SK-N-SH (cell line): ENCODE results near the gene STARD13. TPM values are rescaled to one million over a fixed set of nuclear protein-coding genes. Genes with fewer than 3 reads are reported as not detected.

Experiments used
- CTCF ChIA-PET: fragments of 300-600, 350-600 bp; formaldehyde crosslinking; extraction: SDS; loops from one replicate; lab custom pipeline; 2021; lab: Yijun Ruan, JAX
- POLR2A ChIA-PET: fragments of 350-600 bp; sonication (Branson Sonifier 250); formaldehyde crosslinking; extraction: SDS; loops from one replicate; lab custom pipeline; 2020; ENCODE audit warnings: antibody characterized with exemption, inconsistent platforms; lab: Yijun Ruan, JAX
- DNase-seq: peaks from one replicate; pipeline ENCODE4 v3.0.0; 2012
- H2AFZ ChIP-seq: fragments of 200-600 bp; sonication (generic); 2 replicates; pipeline ENCODE4 v1.8.1; 2016; ENCODE audit warnings: antibody characterized with exemption, mild to moderate bottlenecking, low read depth
- H3F3A ChIP-seq: fragments of 200-600 bp; sonication (generic); replicated peaks from 2 replicates; pipeline ENCODE3; 2016; ENCODE audit warnings: antibody characterized with exemption, mild to moderate bottlenecking; ENCODE audit not compliant: insufficient read depth
- H3K27ac ChIP-seq, 2 experiments: fragments of 200-500 bp in 1 of 2; fragments of 200-600 bp in 1 of 2; sonication (Bioruptor generic) in 1 of 2; sonication (generic), shearing (Covaris generic) in 1 of 2; 2 replicates each; pipeline versions ENCODE4 v1.5.1 to v1.6.1; 2014 to 2016; ENCODE audit warnings: low read depth in 2 of 2, inconsistent platforms in 1 of 2, low read length in 1 of 2, mild to moderate bottlenecking in 1 of 2, mixed read lengths in 1 of 2
- H3K27me3 ChIP-seq: fragments of 200-600 bp; sonication (generic), shearing (Covaris generic); 2 replicates; pipeline ENCODE4 v1.6.1; 2016; ENCODE audit warnings: mixed run types; ENCODE audit not compliant: insufficient read depth
- H3K36me3 ChIP-seq, 2 experiments: fragments of 200-500 bp in 1 of 2; fragments of 200-600 bp in 1 of 2; sonication (Bioruptor generic) in 1 of 2; sonication (generic) in 1 of 2; replicated peaks in 1 of 2; 2 replicates each; pipeline versions ENCODE3 to v1.5.1; 2014 to 2016; ENCODE audit warnings: low read length in 1 of 2, mild to moderate bottlenecking in 1 of 2; ENCODE audit not compliant: insufficient read depth in 2 of 2, control insufficient read depth in 1 of 2
- H3K4me1 ChIP-seq, 2 experiments: fragments of 200-500 bp in 1 of 2; fragments of 200-600 bp in 1 of 2; sonication (Bioruptor generic) in 1 of 2; sonication (generic), shearing (Covaris generic) in 1 of 2; 2 replicates each; pipeline versions ENCODE4 v1.5.1 to v1.6.1; 2014 to 2016; ENCODE audit warnings: low read depth in 1 of 2, low read length in 1 of 2, mixed run types in 1 of 2; ENCODE audit not compliant: insufficient read depth in 2 of 2, control insufficient read depth in 1 of 2
- H3K4me2 ChIP-seq: fragments of 200-600 bp; sonication (generic), shearing (Covaris generic); 2 replicates; pipeline ENCODE4 v1.6.1; 2017; ENCODE audit warnings: mixed run types
- H3K4me3 ChIP-seq, 2 experiments: fragments of 200-500 bp in 1 of 2; fragments of 200-600 bp in 1 of 2; sonication (Bioruptor generic) in 1 of 2; sonication (generic), shearing (Covaris generic) in 1 of 2; 2 replicates each; pipeline versions ENCODE4 v1.5.1 to v1.8.1; 2014 to 2016; ENCODE audit warnings: low read depth in 2 of 2, inconsistent platforms in 1 of 2, low read length in 1 of 2, mild to moderate bottlenecking in 1 of 2, mixed read lengths in 1 of 2, moderate library complexity in 1 of 2
- H3K79me2 ChIP-seq: fragments of 200-600 bp; sonication (generic); 2 replicates; pipeline ENCODE4 v1.8.1; 2017; ENCODE audit warnings: mild to moderate bottlenecking; ENCODE audit not compliant: insufficient read depth
- H3K9ac ChIP-seq: fragments of 200-600 bp; sonication (generic); 2 replicates; pipeline ENCODE4 v1.6.1; 2017; ENCODE audit warnings: mixed run types
- H3K9me2 ChIP-seq: fragments of 200-600 bp; sonication (generic); 2 replicates; pipeline ENCODE4 v1.6.1; 2017; ENCODE audit warnings: mixed run types
- H3K9me3 ChIP-seq: fragments of 200-600 bp; sonication (generic); 2 replicates; pipeline ENCODE4 v1.6.1; 2017; ENCODE audit warnings: mixed run types, mild to moderate bottlenecking, moderate library complexity
- H4K20me1 ChIP-seq: fragments of 200-600 bp; sonication (generic); 2 replicates; pipeline ENCODE4 v1.6.1; 2017; ENCODE audit warnings: mild to moderate bottlenecking, mixed run types; ENCODE audit not compliant: insufficient read depth
- CHD2 ChIP-seq: fragments of 150-350 bp; IDR thresholded peaks from 2 replicates; pipeline ENCODE4 v1.6.1; 2018; ENCODE audit warnings: low read length; ENCODE audit not compliant: partially characterized antibody
- ELF1 ChIP-seq: IDR thresholded peaks from 2 replicates; pipeline ENCODE4 v1.4.0; 2012
- EP300 ChIP-seq, 2 experiments: IDR thresholded peaks; 2 replicates each; pipeline versions ENCODE4 v1.4.0 to v1.6.1; 2012; ENCODE audit warnings: borderline replicate concordance in 1 of 2, low read depth in 1 of 2, low read length in 1 of 2
- EZH2phosphoT487 ChIP-seq: fragments of 200-600 bp; sonication (generic); IDR thresholded peaks from 2 replicates; pipeline ENCODE4 v1.6.1; 2017; ENCODE audit warnings: low read depth, mixed run types, mild to moderate bottlenecking, antibody characterized with exemption, moderate library complexity, borderline replicate concordance
- FOSL2 ChIP-seq: IDR thresholded peaks from 2 replicates; pipeline ENCODE4 v1.4.0; 2012; ENCODE audit warnings: low read depth, mild to moderate bottlenecking, moderate library complexity, borderline replicate concordance
- FOXM1 ChIP-seq: IDR thresholded peaks from 2 replicates; pipeline ENCODE4 v1.4.0; 2012; ENCODE audit warnings: low read depth, mild to moderate bottlenecking
- GABPA ChIP-seq: IDR thresholded peaks from 2 replicates; pipeline ENCODE4 v1.4.0; 2012; ENCODE audit warnings: low read depth, mild to moderate bottlenecking
- MAX ChIP-seq: IDR thresholded peaks from 2 replicates; pipeline ENCODE4 v1.4.0; 2012; ENCODE audit warnings: low read depth
- POLR2AphosphoS5 ChIP-seq: IDR thresholded peaks from 2 replicates; pipeline ENCODE4 v1.6.1; 2012; ENCODE audit warnings: low read depth, low read length
- RCOR1 ChIP-seq: fragments of 150-350 bp; IDR thresholded peaks from 2 replicates; pipeline ENCODE4 v1.6.1; 2017; ENCODE audit warnings: antibody characterized with exemption, low read length
- RXRA ChIP-seq: IDR thresholded peaks from 2 replicates; pipeline ENCODE4 v1.4.0; 2012; ENCODE audit warnings: low read depth, mild to moderate bottlenecking, borderline replicate concordance
- SIN3A ChIP-seq: IDR thresholded peaks from 2 replicates; pipeline ENCODE4 v1.6.1; 2012; ENCODE audit warnings: low read depth, mild to moderate bottlenecking, low read length, moderate library complexity, borderline replicate concordance
- SMC3 ChIP-seq: IDR thresholded peaks from 2 replicates; pipeline ENCODE4 v1.6.1; 2012; ENCODE audit warnings: low read depth, low read length, improper control_type of control experiment
- YY1 ChIP-seq: IDR thresholded peaks from 2 replicates; pipeline ENCODE4 v1.4.0; 2012; ENCODE audit warnings: low read depth, mild to moderate bottlenecking
- ZBTB33 ChIP-seq: IDR thresholded peaks from 2 replicates; pipeline ENCODE4 v1.4.0; 2012; ENCODE audit warnings: low read depth, borderline replicate concordance
- WGBS: methylation state at CpG from one replicate; pipeline ENCODE4 v1.1.6; 2017; ENCODE audit warnings: low lambda C conversion rate; 5-methylcytosine and 5-hydroxymethylcytosine counted together
- polyA plus RNA-seq, 3 experiments: library from polyadenylated mRNA; depleted of rRNA; stranded (reverse); fragments of >200 nt; gene quantifications; 2 replicates each; pipeline ENCODE4 v1.2.3, GENCODE V29; 2012
- TF ChIP-seq, protein P1 (sequence below): fragments of 150-350 bp; IDR thresholded peaks from 2 replicates; pipeline ENCODE4 v1.6.1; 2017; ENCODE audit warnings: antibody characterized with exemption, low read length, low read depth, borderline replicate concordance
- TF ChIP-seq, protein P2 (sequence below): IDR thresholded peaks from 2 replicates; pipeline ENCODE4 v1.4.0; 2012; ENCODE audit warnings: low read depth, borderline replicate concordance
- TF ChIP-seq, protein P3 (sequence below): IDR thresholded peaks from 2 replicates; pipeline ENCODE4; 2012

Gene STARD13
- polyA plus RNA-seq, 1 of the 3 experiments (the other 2 are of a cell fraction): 5.7 TPM

GRCh38 chr13:33262594-33262993 is 23.0 kb downstream of the STARD13 start:
- no peak overlapping the region for H3K4me3 ChIP-seq
- H3K27me3 ChIP-seq: no peaks in the 10 kb centered on the region
- no peak overlapping the region for H2AFZ ChIP-seq
- H3K9ac ChIP-seq: no peak overlapping the region
- POLR2A ChIA-PET: no interaction called here
- 70% methylated on average over 2 of the region's 2 CpGs for WGBS
- H4K20me1 ChIP-seq: no peaks in the 10 kb centered on the region
- TF ChIP-seq MAX (no peak), YY1 (no peak), GABPA (no peak), SIN3A (no peak), EP300 (IDR thresholded peaks at IDR 0.05; ENCODE audit: borderline replicate concordance in 1 of 2, low read depth in 1 of 2, low read length in 1 of 2) (no peak), FOXM1 (no peak), RCOR1 (no peak)
- TF ChIP-seq, protein P1, sequence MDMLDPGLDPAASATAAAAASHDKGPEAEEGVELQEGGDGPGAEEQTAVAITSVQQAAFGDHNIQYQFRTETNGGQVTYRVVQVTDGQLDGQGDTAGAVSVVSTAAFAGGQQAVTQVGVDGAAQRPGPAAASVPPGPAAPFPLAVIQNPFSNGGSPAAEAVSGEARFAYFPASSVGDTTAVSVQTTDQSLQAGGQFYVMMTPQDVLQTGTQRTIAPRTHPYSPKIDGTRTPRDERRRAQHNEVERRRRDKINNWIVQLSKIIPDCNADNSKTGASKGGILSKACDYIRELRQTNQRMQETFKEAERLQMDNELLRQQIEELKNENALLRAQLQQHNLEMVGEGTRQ: no peak
- H3F3A ChIP-seq: peaks cover 10% of the 10 kb centered on the region
- H3K9me2 ChIP-seq: no peaks in the 10 kb centered on the region
- DNase-seq: no peak
- H3K27ac ChIP-seq: peak overlapping the region in 1 of 2 experiments; percentile 61; a peak in 3 of 4 replicates
- no peak overlapping the region for H3K4me2 ChIP-seq
- peaks cover 89% of the 10 kb centered on the region for H3K79me2 ChIP-seq
- peaks cover 0 to 2% of the 10 kb centered on the region in 2 experiments for H3K36me3 ChIP-seq
- H3K4me1 ChIP-seq: peaks cover 10 to 55% of the 10 kb centered on the region in 2 experiments; a peak in 2 of 4 replicates
- CTCF ChIA-PET: interaction anchor here (1.0 to 1.4 kb wide), 4 partner anchors 10 to 461 kb away, joined by 3 to 4 read pairs (median 3); no protein-coding TSS in a partner anchor
- H3K9me3 ChIP-seq: no peaks in the 10 kb centered on the region

- DNase-seq: no peak
- Histone ChIP-seq H3K4me2 (0 out of 2 replicates have a peak overlapping the region, but pooled peaks have one; percentile 41), H3K9me3 (no peaks in the 10 kb centered on the region), H3K36me3 (peaks cover 0 to 5% of the 10 kb centered on the region in 2 experiments), H2AFZ (no peak overlapping the region), H4K20me1 (no peaks in the 10 kb centered on the region), H3K4me1 (peaks cover 10 to 55% of the 10 kb centered on the region in 2 experiments; a peak in 2 of 4 replicates), H3F3A (peaks cover 10% of the 10 kb centered on the region), H3K9me2 (no peaks in the 10 kb centered on the region), H3K27me3 (no peaks in the 10 kb centered on the region), H3K9ac (no peak overlapping the region), H3K4me3 (no peak overlapping the region), H3K79me2 (peaks cover 89% of the 10 kb centered on the region), H3K27ac (peak overlapping the region; percentile 51 to 61; a peak in 3 of 4 replicates)
- CTCF ChIA-PET: interaction anchor here (1.2 kb wide), 3 partner anchors 10 to 87 kb away, joined by 3 read pairs; no protein-coding TSS in a partner anchor
- POLR2A ChIA-PET: no interaction called here
- 19% methylated on average over 3 of the region's 6 CpGs for WGBS
- TF ChIP-seq RXRA (no peak), MAX (no peak), EZH2phosphoT487 (no peak), ELF1 (no peak), CHD2 (no peak), FOSL2 (peak; percentile 92; the same call in 1 of the 2 replicates), FOXM1 (no peak), ZBTB33 (0 out of 2 replicates have a peak, but pooled peaks have one; percentile 42), SMC3 (no peak), POLR2AphosphoS5 (peak; percentile 69; the same call in 1 of the 2 replicates), SIN3A (0 out of 2 replicates have a peak, but pooled peaks have one; percentile 22)
- TF ChIP-seq, protein P2, sequence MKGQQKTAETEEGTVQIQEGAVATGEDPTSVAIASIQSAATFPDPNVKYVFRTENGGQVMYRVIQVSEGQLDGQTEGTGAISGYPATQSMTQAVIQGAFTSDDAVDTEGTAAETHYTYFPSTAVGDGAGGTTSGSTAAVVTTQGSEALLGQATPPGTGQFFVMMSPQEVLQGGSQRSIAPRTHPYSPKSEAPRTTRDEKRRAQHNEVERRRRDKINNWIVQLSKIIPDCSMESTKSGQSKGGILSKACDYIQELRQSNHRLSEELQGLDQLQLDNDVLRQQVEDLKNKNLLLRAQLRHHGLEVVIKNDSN: peak; percentile 44; the same call in 1 of the 2 replicates
- TF ChIP-seq, protein P3, sequence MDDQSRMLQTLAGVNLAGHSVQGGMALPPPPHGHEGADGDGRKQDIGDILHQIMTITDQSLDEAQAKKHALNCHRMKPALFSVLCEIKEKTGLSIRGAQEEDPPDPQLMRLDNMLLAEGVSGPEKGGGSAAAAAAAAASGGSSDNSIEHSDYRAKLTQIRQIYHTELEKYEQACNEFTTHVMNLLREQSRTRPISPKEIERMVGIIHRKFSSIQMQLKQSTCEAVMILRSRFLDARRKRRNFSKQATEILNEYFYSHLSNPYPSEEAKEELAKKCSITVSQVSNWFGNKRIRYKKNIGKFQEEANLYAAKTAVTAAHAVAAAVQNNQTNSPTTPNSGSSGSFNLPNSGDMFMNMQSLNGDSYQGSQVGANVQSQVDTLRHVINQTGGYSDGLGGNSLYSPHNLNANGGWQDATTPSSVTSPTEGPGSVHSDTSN: peak; percentile 97
- TF ChIP-seq, protein P1: no peak
Observed at GRCh38 chr13:33262062-33262487, 23.5 kb downstream of the STARD13 start.
